ENCODE results near the gene FOXD4.
"Not testable (repeated sequence)": the region's sequence is repeated elsewhere in the genome, so short reads cannot be mapped to it uniquely, and the experiment has no call there.

Gene FOXD4

DNA sequence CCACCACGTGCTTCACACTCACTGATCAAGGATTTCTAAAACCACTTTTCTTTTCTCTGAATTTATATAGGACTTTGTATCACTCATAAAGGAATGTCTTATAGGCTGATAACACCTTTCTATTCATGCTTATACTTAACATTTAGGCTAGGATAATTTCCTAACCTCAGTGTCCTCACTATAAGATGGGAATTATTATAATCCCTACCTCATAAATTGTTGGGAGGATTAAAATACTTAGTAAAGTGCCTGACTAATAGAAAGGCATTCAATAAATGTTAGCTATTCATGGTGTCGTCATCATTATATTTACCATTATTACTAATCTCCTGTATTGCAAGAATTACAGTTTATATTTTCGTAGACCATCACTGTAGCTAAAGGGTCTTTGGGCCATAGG lies 41.8 kb downstream of the FOXD4 start:
- H3K9me3 ChIP-seq (ENCODE audit: control insufficient read depth, insufficient read depth, low read length); H3K9ac ChIP-seq (ENCODE audit: low read depth, low read length); H3K4me1 ChIP-seq (ENCODE audit: insufficient read depth, low read length); H3K36me3 ChIP-seq (ENCODE audit: insufficient read depth, low read length): not testable (repeated sequence)

- not testable (repeated sequence) for H3K4me1 ChIP-seq (ENCODE audit: insufficient read depth, low read length); H3K9me3 ChIP-seq (ENCODE audit: control insufficient read depth, insufficient read depth, low read length); H3K36me3 ChIP-seq (ENCODE audit: insufficient read depth, low read length)
- peak overlapping the region; percentile 33; the same call in 1 of the 2 replicates for H3K9ac ChIP-seq (ENCODE audit: low read depth, low read length)
These were observed 44.2 kb downstream of the FOXD4 start for GRCh38 chr9:73900-74525.

GRCh38 chr9:73076-73899 lies 44.9 kb downstream of the FOXD4 start:
- peak overlapping the region; percentile 50; the same call in 1 of the 2 replicates for H3K9ac ChIP-seq (ENCODE audit: low read depth, low read length)
- not testable (repeated sequence) for H3K9me3 ChIP-seq (ENCODE audit: control insufficient read depth, insufficient read depth, low read length); H3K36me3 ChIP-seq (ENCODE audit: insufficient read depth, low read length); H3K4me1 ChIP-seq (ENCODE audit: insufficient read depth, low read length)

All from ES-I3 (cell line).